Dermis microvascular lymphatic vessel endothelial cell (primary cell): ENCODE results near the gene MYO3B. TPM values are rescaled to one million over a fixed set of nuclear protein-coding genes. Genes with fewer than 3 reads are reported as not detected.
"Not testable (repeated sequence)": the region's sequence is repeated elsewhere in the genome, so short reads cannot be mapped to it uniquely, and the experiment has no call there.

Source experiments
- DNase-seq, 2 donors: peaks; one replicate each; pipeline versions ENCODE4 v3.0.0 to v3.0.0-alpha.2; 2010; ENCODE audit warnings: low read depth in 2 of 2
- total RNA-seq: library from RNA; depleted of rRNA; stranded (reverse); fragments of >200 nt; gene quantifications from 2 replicates; pipeline ENCODE4 v1.2.1, GENCODE V29; 2014

MYO3B gene
- total RNA-seq, 1 donor from 2014 or later = not detected

DNA sequence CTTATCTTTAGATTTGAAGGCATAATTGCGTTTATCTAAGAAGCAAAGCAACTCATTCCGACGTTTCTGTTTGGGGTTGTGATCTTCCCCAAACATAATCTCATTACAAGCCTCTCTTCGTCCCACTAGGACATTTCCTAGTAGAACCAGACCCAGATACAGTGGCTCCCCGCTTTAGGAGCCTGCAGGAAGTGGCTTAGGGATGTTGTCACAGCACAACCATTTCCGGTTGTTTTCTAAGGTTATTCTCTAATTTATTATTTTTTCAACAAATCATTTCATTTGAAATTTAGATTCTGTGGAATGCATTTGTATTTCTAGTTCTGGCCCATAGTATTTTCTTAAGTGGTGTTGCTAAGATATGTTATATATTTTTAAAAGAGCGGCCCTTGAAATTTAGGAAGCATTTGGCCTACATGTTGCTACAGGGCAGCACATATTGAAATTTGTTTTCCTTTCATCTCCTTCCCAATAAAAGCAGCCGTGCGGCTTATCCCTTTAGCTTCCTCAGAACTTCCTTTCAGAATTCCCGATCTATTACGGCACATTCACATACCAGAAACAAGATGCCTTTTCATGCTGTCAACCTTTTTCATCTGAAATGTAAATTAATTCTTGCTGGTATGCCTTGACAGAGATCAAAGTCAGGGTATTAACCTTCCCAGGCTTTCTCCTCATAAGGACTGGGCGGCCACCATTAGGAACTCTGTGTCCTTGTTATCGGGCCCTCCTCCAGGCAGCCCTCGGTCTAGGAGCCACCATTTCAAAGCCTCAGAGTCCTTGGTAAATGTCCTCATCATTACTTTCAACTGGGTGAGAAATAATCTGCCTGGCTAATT, 326.2 kb downstream of the MYO3B start:
- DNase-seq = peak; percentile 4 to 56

DNA sequence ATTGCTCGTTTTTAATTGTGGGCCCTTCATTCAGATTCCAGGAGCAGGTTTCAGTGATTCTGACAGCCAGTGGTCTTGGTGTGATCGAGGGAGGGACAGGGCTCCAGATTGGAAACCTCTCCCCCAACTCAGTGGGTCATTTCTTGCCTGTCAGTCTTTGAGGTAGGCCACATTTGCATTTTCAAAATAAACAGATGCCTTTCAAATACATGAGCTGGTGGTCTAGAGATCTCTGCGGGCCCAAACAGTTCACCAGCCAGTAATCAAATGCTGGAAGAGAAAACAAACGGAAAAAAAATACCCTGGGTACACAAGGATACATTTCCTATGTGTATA, 326.8 kb downstream of the MYO3B start:
- DNase-seq = no peak

DNA sequence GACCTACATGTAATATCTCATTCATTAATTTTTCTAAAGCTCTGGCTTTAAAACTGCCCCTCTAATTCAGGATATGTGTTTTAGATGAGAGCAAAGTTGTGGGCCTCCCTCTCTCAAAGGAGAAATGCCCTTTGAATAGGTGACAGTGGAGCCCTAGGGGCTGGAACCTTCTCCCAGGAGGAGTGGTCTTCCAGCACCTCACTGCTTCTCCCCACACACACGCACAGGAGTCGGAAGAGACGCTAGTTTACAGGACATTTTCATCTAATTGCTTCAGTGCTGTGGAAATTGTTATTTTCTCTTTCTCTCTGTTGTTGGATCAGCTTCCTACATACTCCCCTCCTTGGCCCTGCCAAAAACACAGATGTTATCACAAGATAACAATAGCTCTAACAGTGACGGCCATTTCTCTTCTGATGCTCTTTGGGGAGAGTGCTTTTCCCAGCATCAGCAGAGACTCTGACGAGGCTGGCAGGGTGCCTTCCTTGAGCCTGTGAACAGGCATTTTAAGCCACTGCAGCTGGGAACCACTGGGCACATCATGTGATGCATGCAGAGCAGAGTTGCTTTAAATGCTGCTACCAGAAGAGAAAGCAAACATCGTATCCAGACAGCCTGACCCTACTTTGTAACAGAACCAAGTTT, 327.8 kb downstream of the MYO3B start:
- DNase-seq = peak; percentile 21 to 60

GRCh38 chr2:170509452-170510193, 331.7 kb downstream of the MYO3B start:
- no peak for DNase-seq

GRCh38 chr2:170512266-170512665, 334.3 kb downstream of the MYO3B start:
- DNase-seq = no peak

- peak in 1 of 2 donors; percentile 41 for DNase-seq
Observed at GRCh38 chr2:170514140-170514539, 336.2 kb downstream of the MYO3B start.

GRCh38 chr2:170517538-170517937, 339.6 kb downstream of the MYO3B start:
- DNase-seq = no peak

- DNase-seq = no peak
Observed at GRCh38 chr2:170518911-170519310, 341.0 kb downstream of the MYO3B start.

- DNase-seq = no peak
Observed at GRCh38 chr2:170521299-170521698, 343.4 kb downstream of the MYO3B start.

DNA sequence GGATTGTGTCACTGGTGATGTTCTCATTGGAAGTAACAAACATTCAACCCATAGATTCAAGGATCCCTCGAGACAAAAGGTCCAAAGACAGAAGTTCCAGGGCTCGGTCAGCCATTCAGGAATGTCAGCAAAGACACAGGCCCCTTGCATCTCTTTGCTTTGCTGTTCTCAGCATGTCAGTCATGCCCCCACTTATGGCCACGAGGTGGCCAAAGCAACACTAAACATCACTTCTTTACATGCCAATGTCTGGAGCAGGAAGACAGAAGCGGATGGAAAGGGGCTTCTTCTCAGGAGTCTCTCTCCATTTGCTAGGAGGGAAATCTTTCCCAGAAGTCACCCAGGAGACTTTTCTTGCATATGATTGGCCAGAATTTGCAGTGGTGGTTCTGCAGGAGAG, 345.6 kb downstream of the MYO3B start:
- no peak for DNase-seq

GRCh38 chr2:170524828-170525565, 347.1 kb downstream of the MYO3B start:
- no peak for DNase-seq

DNA sequence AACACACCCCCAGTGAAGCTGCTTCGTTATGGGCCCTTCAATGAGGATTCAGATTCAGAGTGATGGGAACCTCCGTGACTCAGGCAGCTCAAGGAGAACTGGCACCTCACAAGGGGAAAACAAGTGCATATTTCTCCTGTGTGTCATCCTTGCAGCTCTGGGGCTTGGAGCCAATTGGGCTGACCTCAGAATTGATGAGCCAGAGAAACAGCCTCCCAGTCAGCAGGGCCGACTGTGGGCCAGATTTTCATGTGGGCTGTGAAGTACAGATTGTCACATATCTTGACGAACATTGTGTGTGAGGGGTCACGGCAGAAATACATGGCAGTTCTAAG, 347.6 kb downstream of the MYO3B start:
- peak in 1 of 2 donors; percentile 94 for DNase-seq

DNA sequence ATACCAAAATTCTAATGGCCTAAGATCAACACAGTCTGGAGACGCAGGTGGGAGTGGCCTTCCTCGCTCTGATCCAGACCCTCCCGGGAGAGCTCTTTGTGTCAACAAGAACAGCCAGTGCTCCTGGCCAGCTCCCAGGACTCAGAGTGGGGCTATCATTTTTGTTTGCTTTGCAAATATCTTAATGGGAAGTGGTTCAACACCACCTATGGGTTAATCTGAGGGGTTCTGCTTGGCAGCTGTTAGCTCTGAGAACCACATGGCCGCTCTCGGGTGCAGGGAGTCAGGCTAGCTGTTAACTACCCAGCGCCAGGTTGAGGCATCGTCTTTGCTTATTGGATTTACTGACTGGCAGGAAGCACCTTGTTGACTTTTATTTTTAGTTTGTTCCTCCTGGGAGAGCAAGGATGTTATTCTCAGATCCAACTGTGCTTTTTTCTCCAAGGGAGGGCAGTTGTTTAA, 352.4 kb downstream of the MYO3B start:
- peak in 1 of 2 donors; percentile 81 for DNase-seq

GRCh38 chr2:170530803-170531564, 353.0 kb downstream of the MYO3B start:
- no peak for DNase-seq

- no peak for DNase-seq
Observed at GRCh38 chr2:170531876-170532275, 353.9 kb downstream of the MYO3B start.

DNA sequence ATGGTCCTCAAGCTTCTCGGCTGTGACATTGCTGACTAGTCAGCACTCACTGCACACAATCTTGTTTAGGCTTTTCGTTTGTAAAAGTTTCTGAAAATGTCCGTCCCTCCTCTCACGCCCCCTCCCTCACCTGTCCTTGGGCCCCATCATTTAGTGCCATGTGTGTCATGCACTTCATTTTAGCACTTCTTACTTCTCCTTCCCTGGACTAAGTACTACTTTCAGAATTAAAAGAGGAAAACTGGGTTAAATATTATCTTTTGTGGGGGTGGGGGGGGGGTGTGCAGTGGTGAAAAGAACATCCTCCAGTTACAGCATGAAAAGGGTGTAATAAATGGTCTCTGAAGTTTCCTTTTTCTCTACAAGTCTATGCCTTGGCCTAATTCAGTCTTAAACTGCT, 355.2 kb downstream of the MYO3B start:
- no peak for DNase-seq

DNA sequence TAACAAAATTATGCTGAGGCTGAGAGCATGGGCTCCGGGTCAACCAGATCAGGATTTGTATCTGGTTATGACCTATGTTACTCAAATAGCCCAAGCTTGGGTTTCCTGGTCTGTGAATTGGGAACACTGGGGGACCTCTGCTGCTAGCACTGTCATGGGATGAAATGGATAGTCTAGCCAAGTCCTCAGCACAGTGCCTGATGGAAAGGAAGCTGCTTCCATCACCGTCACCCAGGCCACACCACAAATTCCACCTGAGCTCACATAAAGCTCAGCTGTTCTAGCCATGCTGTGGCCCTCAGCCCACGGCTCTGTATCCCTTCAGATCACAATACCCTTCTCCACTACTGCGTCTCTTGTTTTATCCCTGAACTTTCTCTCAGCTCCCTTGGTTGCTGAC, 357.6 kb downstream of the MYO3B start:
- DNase-seq = no peak

- DNase-seq = no peak
Observed at GRCh38 chr2:170544817-170545216, 366.9 kb downstream of the MYO3B start.

DNA sequence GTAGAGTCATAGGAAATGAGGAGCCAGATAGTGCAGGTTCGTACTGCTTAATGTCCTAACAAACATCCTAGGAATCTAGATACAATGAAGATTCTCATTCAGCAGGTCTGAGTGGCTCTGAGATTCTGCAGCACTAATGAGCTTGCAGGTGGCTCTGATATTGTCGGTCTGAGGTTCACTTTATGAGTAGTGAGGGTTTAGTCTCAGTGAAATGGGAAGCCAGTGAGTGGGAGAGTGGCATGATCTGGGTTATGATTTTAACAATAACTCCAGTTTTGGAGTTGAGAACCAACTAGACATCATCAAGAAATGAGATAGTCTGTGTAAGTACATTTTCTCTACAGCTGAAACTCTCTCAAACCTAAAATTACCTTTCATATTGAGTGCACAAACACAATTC, 370.4 kb downstream of the MYO3B start:
- no peak for DNase-seq

GRCh38 chr2:170550501-170550900, 372.6 kb downstream of the MYO3B start:
- no peak for DNase-seq

GRCh38 chr2:170551899-170552298, 374.0 kb downstream of the MYO3B start:
- DNase-seq = not testable (repeated sequence)
